ENCODE data around the gene ARF4.
A peak's percentile ranks its signal among the peaks of the same experiment; 100 is the strongest.

Gene ARF4

GRCh38 chr3:57575966-57576626 is 21.0 kb downstream of the ARF4 start:
- no peak for DNase-seq

GRCh38 chr3:57572096-57572495 is 25.0 kb downstream of the ARF4 start:
- no peak for DNase-seq

- no peak for DNase-seq
These were observed 26.3 kb downstream of the ARF4 start for GRCh38 chr3:57570878-57571277.

GRCh38 chr3:57569859-57570450 is 27.2 kb downstream of the ARF4 start:
- DNase-seq = no peak

GRCh38 chr3:57559526-57559925 is 37.6 kb downstream of the ARF4 start:
- DNase-seq = no peak

- DNase-seq = peak in 1 of 2 experiments; percentile 31
These were observed 40.0 kb downstream of the ARF4 start for GRCh38 chr3:57557085-57557537.

- DNase-seq = no peak
These were observed 40.6 kb downstream of the ARF4 start for GRCh38 chr3:57556459-57557084.

GRCh38 chr3:57555738-57556458 is 41.2 kb downstream of the ARF4 start, which contains the start of gene PDE12:
Gene PDE12 (plus strand): TSS chr3:57556274. CDS start chr3:57556380, 106 bp downstream.
- DNase-seq = peak; percentile 69 to 88

GRCh38 chr3:57555306-57555705 is 41.8 kb downstream of the ARF4 start:
- no peak for DNase-seq

GRCh38 chr3:57546616-57547015 is 50.5 kb downstream of the ARF4 start:
- DNase-seq = no peak

GRCh38 chr3:57545636-57546268 is 51.4 kb downstream of the ARF4 start:
- no peak for DNase-seq

GRCh38 chr3:57544181-57545125 is 52.7 kb downstream of the ARF4 start, which contains the start of gene DNAH12:
Gene DNAH12 (minus strand): TSS chr3:57544344. CDS start chr3:57542870, 1,474 bp downstream.
- DNase-seq = no peak

GRCh38 chr3:57538465-57538864 is 58.7 kb downstream of the ARF4 start:
- DNase-seq = no peak

GRCh38 chr3:57530071-57530608 is 67.0 kb downstream of the ARF4 start:
- DNase-seq = no peak
